ENCODE measurements around the gene DGCR2. TPM values are rescaled to one million over a fixed set of nuclear protein-coding genes. Genes with fewer than 3 reads are reported as not detected.
"Not testable (repeated sequence)": the region's sequence is repeated elsewhere in the genome, so short reads cannot be mapped to it uniquely, and the experiment has no call there.

DGCR2 gene
- total RNA-seq, 1 donor from 2014 or later: 39.5 TPM

DNA sequence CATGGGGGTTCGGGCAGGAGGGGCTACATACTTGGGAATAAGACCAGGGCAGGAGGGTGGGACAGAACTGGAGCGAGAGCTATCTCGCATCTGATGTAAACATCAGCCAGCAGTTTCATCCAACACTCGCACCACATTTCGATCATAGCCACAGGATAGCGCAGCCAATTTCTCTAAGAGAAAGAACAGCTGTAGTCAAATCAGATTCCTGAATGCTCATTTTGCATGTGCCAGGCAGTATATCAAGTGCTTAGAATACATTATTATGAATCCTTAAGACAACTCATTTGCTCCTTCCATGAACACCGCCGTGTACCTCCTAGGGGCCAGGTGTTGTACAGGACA lies 14.5 kb downstream of the DGCR2 start:
- no peak for DNase-seq

DNA sequence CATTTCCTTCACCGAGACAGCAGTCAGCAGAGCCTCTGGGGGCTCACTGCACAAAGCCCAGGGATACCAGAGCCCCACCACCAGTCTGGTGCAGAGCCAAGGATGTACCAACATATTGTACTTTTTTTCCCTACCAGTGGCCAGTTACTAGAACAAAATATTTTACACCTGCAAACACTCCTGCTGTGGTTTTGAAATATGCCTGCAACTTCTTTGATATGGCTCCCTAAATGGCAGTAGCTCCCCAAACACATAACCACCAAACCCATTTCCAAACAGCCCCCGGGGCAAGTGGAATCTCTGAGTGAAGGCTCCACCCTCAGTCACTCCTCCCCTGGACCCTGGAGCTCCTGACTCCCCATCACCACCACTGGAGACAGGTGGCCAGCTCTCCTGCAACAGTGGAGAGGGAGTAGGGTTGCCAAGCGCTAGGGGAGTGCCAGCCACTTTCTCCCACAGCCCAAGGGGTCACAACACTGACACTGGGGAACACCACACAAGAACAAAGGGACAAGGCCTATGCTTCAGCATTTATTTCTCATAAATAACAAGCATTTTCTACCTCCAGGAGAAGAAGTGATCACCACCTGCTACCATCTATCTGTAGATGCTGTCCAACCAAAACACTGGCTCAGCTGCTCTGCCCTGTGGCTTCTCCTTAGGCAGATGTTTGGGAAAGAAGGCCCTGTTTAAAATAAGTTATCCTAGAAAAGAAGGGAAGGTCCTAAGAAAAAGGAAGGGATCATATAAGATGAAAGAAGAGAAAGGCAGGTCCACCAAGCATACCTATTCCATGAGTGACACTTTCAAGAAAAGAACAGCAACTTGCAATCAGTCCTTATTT lies 15.1 kb downstream of the DGCR2 start:
- DNase-seq: no peak

DNA sequence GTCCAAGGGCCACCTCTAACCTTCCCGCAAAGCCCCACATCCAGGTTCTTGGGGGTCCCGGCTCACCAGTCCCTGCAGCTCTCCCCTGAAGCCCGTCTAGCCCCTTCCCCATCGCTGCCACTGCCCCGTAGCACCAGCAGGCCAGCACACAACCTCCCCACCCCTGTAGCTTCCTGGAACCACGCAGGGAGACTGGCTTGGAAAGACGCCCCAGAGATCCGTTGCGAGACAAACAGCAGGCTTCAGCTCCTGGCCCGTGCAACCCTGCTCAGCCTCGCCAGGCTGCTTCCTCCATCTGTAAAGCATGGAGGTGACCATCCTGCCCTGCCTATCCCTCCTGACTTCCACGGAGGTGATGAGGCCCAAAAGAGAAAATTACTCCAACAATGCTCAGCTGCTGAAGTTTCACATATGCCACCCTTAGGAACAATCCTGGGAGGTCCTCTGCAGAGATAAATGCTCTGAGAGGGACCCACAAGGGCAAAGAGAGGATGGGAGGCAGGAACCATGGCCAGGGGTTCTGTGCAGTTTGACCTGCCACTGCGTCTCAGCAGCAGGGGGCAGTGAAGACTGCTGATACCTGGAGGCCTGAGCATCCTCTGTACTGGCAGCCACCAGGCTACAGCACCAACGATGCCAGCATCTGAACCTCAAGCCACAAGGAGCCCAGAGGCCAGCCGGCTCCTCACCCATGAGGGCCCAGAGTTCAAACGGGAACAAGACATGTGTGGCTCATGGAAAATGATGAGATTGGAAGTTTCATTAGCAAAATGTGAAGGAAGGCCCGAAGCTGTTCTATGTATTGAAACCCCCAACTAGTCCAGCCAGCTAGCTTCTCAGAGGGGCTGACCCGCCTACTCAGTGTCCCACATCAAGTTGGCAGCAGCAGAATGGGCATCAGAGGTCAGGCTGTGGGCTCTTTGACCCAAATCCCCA lies 16.1 kb downstream of the DGCR2 start:
- no peak for DNase-seq

DNA sequence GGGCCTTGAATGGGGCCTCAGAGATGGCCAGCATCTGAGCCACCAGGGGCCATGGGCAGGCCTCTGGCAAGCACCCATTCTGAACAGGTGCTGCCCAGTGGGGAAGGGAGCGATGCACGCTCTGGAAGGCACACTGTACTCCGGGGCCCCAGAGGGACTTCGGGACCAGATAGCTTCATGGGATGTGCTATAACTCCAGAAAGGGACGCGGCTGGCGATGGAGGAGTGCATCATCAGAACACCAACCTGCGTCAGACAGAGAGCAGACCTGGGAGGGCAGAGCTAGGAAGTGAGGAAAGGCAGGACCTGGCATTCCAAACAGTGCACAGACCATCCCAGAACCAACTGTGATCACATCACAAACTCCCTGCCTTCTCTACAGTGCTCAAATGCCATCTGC lies 16.8 kb downstream of the DGCR2 start:
- no peak for DNase-seq

DNA sequence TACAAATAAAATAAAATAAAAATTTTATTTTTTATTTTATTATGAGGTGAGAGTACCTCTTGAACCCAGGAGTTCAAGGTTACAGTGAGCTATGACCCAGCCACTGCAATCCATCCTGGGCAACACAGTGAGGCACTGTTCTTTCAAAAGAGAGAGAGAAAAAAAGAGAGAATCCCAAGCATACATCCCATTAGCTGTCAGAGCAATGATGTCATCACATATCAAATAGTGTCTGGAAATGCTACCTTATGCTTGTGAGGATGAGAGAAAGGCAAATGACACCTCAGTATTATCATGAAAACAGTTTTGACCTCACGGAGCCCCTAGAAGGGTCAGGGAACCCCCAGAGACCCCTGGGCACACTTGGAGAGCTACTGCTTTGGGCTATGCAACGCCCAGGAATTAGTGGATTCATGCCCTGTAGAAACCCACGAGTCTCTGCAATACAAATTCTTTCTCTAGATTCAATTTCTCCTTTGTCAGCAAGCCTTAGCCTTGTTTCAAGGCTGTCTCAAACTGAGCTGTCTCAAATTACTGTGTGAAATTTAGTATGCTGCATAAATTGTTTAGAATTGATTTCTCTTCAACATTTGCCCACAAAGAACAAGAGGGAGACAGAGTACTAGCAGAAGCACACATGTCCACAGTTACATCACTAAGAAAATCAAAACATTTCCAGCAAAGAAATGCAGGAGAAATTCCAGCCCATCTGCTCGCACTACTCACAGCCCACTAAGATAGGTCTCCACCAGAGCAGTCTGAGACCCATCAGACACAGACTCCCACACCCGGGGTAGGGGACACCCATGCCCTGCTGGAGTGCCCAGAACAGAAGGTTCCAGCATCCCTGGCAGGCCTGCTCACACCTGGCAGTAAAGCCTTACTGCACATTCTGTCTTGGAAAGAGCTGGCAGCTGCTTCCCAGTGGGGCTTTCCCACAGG lies 18.1 kb downstream of the DGCR2 start:
- DNase-seq: peak; percentile 84

DNA sequence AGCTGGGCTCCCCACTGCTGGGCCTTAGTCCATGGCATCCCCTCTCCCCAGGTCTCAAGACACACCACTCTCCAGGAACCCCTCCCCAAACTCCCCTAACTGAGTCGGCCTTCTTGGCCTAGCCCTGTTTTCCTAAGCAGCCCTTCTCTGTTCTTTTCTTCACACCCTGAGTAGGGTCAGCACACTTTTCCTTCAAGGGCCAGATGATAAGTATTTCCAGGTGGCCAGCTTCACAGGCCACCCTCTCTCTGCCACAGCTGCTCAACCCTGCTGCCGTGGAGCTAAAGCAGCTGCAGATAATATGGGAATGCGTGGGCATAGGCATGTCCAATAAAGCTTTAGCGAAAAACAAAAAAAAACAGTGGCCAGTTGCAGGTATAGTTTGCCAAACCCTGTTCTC lies 24.1 kb downstream of the DGCR2 start:
- no peak for DNase-seq

DNA sequence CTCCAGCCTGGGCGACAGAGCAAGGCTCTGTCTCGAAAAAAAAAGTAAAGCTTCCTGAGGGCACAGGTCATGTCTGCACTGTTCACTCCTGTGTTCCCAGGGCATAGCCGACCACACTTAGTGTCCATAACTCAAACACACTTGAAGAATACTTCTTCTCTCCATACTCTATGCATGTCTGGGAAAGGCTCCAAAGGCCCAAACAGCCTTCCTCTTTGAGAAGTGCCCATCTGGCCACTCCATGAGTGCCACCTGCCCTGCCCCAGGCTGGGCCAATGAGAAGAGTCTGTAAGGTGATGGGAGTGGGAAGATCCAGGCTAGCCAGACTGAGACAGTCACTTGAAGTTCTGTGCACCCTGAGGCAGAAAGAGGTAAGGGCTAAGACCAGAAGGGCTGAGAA lies 24.7 kb downstream of the DGCR2 start:
- no peak for DNase-seq

DNA sequence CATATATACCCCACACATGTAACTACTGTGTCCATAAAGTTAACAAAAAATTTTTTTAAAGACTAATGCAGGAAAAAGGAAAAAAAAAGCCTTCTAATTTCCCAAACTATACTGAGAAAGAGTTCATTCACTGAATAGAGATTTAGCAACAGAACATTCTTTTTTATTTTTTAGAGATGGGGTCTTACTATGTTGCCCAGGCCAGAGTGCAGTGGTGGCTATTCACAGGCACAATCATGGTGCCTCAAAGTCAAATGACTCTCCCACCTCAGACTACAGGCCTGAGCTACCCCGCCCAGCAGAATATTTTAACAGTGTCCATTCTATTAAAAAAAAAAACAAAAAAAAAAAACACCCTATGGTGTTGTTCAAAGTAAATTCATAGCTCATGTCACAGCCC lies 25.7 kb downstream of the DGCR2 start:
- no peak for DNase-seq

DNA sequence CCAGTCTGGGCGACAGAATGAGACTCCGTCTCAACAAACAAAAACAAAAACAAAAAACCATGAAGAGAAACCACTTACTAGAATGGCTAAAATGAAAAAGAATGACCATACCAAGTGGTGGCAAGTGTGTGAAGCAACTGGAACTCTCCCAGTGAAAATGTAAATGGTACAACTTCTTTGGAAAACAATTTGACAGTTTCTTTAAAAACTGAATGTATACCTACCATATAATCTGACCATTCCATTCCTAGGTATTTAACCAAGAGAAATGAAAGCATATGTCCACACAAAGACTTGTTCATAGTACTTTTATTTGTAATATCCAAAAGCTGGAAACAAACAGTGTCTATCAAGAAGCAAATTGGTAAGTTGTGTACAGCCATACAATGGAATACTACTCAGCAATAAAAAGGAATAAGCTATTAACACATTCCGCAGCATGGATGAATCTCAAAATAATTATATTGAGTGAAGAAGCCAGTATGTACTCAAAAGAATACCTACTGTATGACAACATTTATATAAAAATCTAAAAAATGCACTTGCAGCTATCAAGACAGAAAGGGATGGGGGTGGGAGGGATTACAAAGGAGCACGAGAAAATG lies 27.7 kb downstream of the DGCR2 start:
- DNase-seq: no peak

DNA sequence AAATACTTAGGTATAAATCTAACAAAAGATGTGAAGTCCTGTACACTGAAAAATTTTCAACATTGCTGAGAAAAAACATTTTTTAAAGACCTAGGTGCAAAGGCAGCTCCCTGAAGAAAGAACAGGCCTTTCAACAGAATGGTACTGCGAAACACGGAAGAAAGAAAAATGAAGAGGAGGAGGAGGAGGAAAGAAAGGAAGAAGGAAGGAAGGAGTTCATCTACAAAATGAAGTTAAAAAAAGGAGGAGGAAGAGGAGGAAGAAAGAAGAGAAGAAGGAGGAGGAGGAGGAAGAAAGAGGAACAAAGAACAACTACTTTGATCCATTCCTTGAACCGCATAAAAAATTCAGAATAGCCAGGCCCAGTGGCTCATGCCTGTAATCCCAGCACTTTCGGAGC lies 29.5 kb downstream of the DGCR2 start:
- no peak for DNase-seq

DNA sequence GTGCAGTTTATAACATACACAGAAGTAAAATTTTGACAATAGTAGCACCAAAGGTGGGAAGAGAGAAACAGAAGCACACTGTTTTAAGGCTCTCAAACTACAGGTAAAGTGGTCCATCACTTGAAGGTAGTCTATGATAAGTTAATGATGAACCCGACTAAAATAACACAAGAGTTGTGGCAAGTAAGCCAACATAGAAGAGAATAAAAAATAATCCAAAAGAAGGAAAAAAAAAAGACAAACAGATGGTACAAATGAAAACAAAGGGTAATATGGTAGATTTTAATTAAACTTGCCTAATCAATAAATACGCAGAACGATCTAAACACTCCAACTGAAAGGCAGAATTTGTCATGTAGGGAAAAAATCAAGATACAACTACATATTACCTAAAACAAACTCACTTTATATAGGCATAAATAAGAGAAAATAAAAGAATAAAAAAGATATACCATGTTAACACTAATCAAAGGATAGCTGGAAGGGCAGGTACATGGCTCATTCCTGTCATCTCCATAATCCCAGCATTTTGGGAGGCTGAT lies 31.6 kb downstream of the DGCR2 start:
- DNase-seq: no peak

DNA sequence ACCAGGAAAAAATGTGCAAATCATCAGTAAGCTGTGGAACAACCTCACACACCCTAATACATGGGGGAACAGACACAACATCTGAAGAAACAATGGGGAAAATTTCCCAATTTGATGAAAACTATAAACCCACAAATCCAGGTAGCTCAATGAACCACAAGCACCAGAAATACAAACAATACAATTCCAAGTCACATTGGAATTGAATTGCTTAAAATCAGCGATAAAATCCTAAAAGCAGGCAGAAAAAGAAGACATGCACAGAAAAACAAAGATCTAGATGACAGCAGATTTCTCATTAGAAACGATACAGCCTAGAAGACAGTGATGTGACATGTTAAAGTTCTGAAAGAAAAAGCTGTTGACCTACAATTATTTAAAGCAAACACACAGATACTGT lies 32.0 kb downstream of the DGCR2 start:
- no peak for DNase-seq

DNA sequence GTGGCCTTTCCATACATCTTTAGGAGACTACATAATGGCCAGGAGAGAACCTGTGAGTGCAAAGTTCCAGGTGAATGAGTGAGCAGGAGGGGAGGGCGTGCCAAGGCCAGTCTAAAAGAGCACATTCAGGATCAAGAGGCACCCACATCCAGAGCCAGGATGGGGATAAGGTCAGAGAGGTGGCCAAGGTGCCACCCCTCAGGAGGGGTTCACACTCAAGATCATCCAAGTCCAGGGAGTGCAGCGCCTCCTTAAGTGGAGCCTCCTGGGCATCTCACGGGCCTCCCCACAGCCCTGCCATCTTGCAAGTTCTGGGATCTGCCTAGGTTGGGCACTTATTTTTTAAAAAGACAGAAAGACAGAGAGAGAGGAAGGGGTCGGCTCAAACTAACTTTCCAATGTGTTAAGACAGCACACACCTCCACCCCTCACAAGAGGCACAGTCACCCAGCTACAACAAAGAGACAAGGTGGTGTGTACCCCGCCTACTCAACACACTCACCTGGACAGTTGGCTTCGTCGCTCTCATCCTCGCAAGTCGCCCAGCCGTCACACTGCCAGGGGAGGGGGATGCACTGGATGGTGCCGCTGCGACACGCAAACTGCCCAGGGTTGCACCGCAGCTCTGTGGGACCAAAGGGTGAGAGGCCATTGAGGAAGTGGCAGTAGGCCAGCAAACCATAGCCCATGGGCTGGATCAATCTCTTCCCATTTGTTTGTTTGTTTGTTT lies 33.2 kb downstream of the DGCR2 start:
- DNase-seq: no peak

DNA sequence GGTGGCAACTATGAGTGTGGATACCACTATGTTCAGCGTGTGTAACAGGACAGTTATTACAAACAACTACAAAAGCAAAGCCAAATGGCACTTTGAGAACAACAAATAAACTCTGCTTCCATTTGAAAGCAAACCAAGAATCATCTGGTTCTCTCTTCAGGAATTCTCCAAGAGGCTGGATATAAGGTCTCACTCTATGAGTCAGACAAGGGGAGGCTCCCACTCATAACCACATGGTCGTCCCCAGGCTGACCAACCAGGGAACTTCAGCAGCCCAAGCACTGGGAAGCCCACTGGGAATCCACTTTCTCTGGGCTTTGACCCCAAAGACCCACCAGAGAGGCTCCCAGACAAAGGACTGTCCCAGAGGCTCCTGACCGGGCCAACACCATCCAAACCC lies 35.3 kb downstream of the DGCR2 start:
- DNase-seq: no peak

DNA sequence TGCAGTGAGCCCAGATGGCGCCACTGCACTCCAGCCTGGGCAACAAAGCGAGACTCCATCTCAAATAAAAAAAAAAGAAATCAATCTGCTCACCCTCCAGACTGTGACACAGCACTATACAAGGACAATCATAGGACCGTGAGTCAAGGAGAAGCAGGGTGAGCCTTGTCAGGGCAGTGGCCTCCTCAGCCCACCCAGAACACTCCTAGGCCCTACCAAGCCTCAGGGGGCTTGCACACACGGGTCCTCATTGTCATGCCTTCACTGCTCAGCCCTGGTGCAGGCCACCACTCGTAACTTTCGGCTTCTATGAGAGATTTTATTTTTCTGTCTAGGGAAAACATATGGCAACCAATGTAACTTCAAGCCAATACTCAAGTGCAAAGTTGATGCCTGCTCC lies 35.8 kb downstream of the DGCR2 start:
- DNase-seq: no peak

DNA sequence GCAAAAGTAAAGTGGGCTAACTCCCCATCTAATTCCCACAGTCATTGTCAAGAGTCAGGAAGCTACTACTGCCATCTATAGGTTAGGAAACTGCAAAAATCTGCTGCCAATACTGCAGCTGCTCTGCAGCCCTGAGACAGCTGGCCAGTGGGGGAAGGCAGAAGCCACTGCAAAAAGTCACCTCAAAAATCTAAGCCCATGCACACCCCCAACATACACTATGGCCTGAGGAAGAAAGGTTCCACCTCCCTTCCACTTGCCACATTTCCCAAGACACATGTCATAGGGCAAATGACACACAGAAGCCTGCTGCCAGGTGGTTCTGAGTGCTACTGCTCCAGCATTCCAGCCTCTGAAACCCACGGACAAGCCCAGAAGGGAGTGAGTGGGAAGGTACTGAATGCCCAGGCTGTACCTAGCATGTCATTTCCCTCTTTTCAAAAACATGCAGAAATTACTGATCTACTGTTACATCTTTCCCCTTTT lies 36.9 kb downstream of the DGCR2 start:
- peak; percentile 9 for DNase-seq

DNA sequence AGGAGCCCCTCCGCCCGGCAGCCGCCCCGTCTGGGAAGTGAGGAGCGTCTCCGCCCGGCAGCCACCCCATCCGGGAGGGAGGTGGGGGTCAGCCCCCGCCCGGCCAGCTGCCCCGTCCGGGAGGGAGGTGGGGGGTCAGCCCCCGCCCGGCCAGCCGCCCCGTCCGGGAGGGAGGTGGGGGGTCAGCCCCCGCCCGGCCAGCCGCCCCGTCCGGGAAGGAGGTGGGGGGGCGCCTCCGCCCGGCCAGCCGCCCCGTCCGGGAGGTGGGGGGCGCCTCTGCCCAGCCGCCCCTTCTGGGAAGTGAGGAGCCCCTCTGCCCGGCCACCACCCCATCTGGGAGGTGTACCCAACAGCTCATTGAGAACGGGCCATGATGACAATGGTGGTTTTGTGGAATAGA lies 37.6 kb downstream of the DGCR2 start:
- DNase-seq: not testable (repeated sequence)

DNA sequence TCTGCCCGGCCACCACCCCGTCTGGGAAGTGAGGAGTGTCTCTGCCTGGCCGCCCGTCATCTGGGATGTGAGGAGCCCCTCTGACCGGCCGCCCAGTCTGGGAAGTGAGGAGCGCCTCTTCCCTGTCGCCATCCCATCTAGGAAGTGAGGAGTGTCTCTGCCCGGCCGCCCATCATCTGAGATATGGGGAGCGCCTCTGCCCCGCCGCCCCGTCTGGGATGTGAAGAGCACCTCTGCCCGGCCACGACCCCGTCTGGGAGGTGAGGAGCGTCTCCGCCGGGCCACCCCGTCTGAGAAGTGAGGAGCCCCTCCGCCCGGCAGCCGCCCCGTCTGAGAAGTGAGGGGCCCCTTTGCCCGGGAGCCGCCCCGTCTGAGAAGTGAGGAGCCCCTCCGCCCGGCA lies 38.1 kb downstream of the DGCR2 start:
- not testable (repeated sequence) for DNase-seq

DNA sequence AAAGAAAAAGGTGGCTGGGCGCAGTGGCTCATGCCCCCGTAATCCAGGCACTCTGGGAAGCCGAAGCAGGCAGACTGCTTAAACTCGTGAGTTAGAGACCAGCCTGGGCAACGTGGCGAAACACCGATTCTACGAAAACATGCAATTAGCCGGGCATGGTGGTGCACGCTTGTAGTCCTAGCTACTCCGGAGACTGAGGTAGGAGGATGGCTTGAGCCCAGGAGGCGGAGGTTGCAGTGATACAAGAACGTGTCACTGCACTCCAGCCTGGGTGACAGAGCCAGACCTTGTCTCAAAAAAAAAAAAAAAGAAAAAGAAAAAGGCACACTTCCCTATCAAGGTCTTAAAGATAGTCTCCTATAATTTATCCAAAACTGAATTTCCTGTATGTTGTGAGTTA lies 39.4 kb downstream of the DGCR2 start:
- no peak for DNase-seq

DNA sequence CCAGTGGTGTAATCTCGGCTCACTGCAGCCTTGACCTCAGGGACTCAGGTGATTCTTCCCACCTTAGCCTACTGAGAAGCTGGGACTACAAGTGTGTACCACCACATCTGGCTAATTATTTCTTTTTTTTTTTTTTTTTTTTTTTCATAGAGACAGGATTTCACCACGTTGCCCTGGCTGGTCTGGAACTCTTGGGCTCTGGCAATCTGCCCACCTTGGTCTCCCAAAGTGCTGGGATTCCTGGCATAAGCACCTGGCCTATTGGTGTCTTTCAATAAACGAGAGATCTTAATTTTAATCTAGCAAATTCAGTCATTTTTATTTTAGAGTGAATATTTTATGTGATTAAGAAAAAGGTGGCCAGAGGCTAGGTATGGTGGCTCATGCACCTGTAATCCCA lies 40.1 kb downstream of the DGCR2 start:
- no peak for DNase-seq

DNA sequence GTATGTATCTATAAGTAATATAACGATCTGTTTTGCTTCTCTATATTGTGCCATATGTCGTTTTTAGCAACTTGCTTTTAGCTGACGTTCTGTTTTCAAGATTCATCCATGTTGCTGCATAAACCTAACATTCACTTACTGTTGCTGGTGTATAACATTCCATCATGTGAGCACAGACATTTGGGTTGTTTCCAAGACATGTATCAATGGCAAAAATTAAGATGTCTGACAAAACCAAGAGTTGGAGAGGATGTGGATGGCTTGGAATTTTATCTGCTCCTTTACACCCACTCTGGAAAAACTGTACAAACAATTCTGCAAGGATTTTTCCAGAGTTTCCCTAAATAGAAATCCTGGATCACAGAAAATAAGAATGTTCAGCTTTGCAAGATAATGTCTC lies 40.9 kb downstream of the DGCR2 start:
- no peak for DNase-seq

Data from skin of body (tissue), 2 donors.